ENCODE results near the gene TSPAN18. TPM values are rescaled to one million over a fixed set of nuclear protein-coding genes. Genes with fewer than 3 reads are reported as not detected.

Gene TSPAN18
- total RNA-seq, 1 donor from 2014 or later: 31.7 TPM

GRCh38 chr11:44831605-44832394 is 105.0 kb downstream of the TSPAN18 start:
- Histone ChIP-seq H4K20me1 (ENCODE audit: insufficient read depth, low read length) (no peaks in the 10 kb centered on the region), H3K79me2 (ENCODE audit: insufficient read depth, low read length) (no peaks in the 10 kb centered on the region), H3K36me3 (ENCODE audit: insufficient read depth, low read length) (no peaks in the 10 kb centered on the region), H3K4me3 (ENCODE audit: insufficient read depth, low read depth, low read length) (no peak overlapping the region), H3K27me3 (ENCODE audit: insufficient read depth, low read length) (peaks cover 21% of the 10 kb centered on the region), H3K4me2 (ENCODE audit: low read length) (no peak overlapping the region), H2AFZ (ENCODE audit: low read depth, low read length) (no peak overlapping the region), H3K9me3 (ENCODE audit: insufficient read depth, low read depth, low read length) (peaks cover 4% of the 10 kb centered on the region), H3K9ac (ENCODE audit: low read length) (no peak overlapping the region), H3K27ac (ENCODE audit: low read depth, low read length) (no peak overlapping the region), H3K4me1 (ENCODE audit: insufficient read depth, low read length) (no peaks in the 10 kb centered on the region)
- H3K36me3 Mint-ChIP-seq (ENCODE audit: low read depth, unreplicated experiment): peaks cover 4% of the 10 kb centered on the region
- no peak overlapping the region for H3K4me3 Mint-ChIP-seq (ENCODE audit: unreplicated experiment)
- no peaks in the 10 kb centered on the region for H3K9me3 Mint-ChIP-seq (ENCODE audit: unreplicated experiment)
- H3K27me3 Mint-ChIP-seq (ENCODE audit: low read depth, unreplicated experiment): peaks cover 43% of the 10 kb centered on the region
- DNase-seq (ENCODE audit: low read depth) (no peak), FAIRE-seq (no peak)
- no peak for TF ChIP-seq CTCF (IDR thresholded peaks at IDR 0.05; ENCODE audit: insufficient read depth, low read depth, low read length)
- no peak for TF ChIP-seq EZH2 (IDR thresholded peaks at IDR 0.05; ENCODE audit: insufficient read depth, low read length)
- H3K4me1 Mint-ChIP-seq (ENCODE audit: low read depth, unreplicated experiment): peaks cover 23% of the 10 kb centered on the region
- H3K27ac Mint-ChIP-seq (ENCODE audit: unreplicated experiment): no peak overlapping the region

- no peak overlapping the region for H2AFZ ChIP-seq (ENCODE audit: low read depth, low read length)
- no peaks in the 10 kb centered on the region for H3K79me2 ChIP-seq (ENCODE audit: insufficient read depth, low read length)
- no peak for FAIRE-seq
- no peaks in the 10 kb centered on the region for H4K20me1 ChIP-seq (ENCODE audit: insufficient read depth, low read length)
- no peak for TF ChIP-seq CTCF (IDR thresholded peaks at IDR 0.05; ENCODE audit: insufficient read depth, low read depth, low read length)
- no peak for TF ChIP-seq EZH2 (IDR thresholded peaks at IDR 0.05; ENCODE audit: insufficient read depth, low read length)
- H3K4me3 ChIP-seq (ENCODE audit: insufficient read depth, low read depth, low read length): no peak overlapping the region
- DNase-seq (ENCODE audit: low read depth): no peak
- H3K4me1 ChIP-seq (ENCODE audit: insufficient read depth, low read length): no peaks in the 10 kb centered on the region
- H3K27ac ChIP-seq (ENCODE audit: low read depth, low read length): no peak overlapping the region
- H3K36me3 ChIP-seq (ENCODE audit: insufficient read depth, low read length): no peaks in the 10 kb centered on the region
- Mint-ChIP-seq H3K27ac (ENCODE audit: unreplicated experiment) (no peak overlapping the region), H3K4me1 (ENCODE audit: low read depth, unreplicated experiment) (peaks cover 23% of the 10 kb centered on the region), H3K27me3 (ENCODE audit: low read depth, unreplicated experiment) (peaks cover 43% of the 10 kb centered on the region), H3K9me3 (ENCODE audit: unreplicated experiment) (peaks cover 5% of the 10 kb centered on the region), H3K36me3 (ENCODE audit: low read depth, unreplicated experiment) (peaks cover 4% of the 10 kb centered on the region), H3K4me3 (ENCODE audit: unreplicated experiment) (no peak overlapping the region)
- H3K9me3 ChIP-seq (ENCODE audit: insufficient read depth, low read depth, low read length): peaks cover 5% of the 10 kb centered on the region
- no peak overlapping the region for H3K4me2 ChIP-seq (ENCODE audit: low read length)
- no peak overlapping the region for H3K9ac ChIP-seq (ENCODE audit: low read length)
- H3K27me3 ChIP-seq (ENCODE audit: insufficient read depth, low read length): peaks cover 21% of the 10 kb centered on the region
These were observed 105.7 kb downstream of the TSPAN18 start for GRCh38 chr11:44832452-44832851.
